Measurements from ENCODE around the gene CORO2B.

The CORO2B gene

GRCh38 chr15:68612503-68612902 lies 33.7 kb downstream of the CORO2B start:
- DNase-seq, result no peak

DNA sequence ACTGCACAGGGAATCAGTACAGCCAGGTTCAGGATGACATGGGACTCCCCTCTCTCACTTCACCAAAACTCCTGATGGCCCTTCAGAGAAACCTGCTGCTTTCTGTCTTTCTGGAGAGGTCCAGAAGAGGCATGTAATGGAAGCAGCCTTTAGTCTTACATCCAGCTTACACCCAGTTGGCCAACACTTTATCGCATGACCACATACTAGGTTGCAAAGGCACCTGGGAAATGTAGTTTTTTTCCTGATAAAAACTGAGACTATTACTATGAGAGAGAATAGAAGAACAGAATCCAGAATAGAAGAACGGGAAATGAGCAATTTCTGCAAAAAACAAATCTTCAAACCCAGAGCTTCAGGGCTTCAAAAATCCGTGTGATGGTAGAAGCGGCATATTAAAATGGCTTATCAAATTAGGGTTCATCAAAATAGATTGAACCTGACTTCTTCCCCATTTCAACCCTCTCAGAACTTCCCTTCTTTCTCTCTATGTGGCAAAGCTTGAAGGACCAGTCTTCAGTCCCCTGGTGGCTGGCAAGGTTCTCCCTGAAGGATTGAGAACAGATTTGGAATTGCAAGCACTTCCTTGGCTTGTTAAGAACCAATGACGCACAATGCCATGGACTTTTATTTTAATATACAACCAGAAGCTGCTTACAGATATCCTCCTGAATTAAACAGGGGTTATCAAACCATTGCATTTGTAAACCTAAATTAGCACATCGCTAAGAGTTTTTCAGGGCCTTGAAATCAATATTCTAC lies 34.4 kb downstream of the CORO2B start:
- no peak for DNase-seq

GRCh38 chr15:68614286-68615035 lies 35.7 kb downstream of the CORO2B start:
- no peak for DNase-seq

DNA sequence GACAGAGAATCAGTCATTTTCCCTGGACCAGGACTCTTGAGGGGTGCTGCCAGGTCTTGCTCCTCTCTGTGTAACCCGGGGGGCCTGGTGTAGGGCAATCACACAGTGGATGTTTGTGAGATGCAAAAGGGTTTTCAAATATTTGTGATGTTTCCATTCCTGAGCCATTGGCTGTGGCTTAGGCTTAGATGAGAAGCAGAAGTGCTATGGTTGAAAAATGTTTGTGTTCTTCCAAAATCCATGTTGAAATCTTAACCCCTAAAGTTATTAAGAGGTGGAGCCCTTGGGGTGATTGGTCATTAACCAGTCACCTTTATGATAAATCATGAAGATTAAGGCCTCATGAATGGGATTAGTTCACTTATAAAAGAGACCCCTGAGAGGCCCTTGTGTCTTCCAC lies 36.5 kb downstream of the CORO2B start:
- DNase-seq, result no peak

DNA sequence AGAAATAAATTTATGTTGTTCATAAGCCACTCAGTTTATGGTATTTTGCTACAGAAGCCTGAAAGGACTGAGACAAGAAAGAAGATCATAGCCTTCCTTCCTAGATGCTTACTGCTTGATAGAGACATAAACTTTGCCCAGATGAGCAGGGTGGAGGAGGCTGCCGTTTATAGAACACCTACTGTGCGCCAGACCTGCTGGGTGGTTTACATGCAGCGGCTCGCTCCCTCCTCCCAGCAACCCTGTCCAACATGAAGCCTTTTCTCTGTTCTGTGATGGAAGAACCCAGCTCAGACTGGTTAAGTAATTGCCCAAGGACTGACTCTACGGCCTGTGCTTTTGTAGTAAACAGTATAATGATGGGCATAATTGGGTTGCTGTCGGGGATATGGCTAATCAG lies 37.0 kb downstream of the CORO2B start:
- DNase-seq, result no peak

DNA sequence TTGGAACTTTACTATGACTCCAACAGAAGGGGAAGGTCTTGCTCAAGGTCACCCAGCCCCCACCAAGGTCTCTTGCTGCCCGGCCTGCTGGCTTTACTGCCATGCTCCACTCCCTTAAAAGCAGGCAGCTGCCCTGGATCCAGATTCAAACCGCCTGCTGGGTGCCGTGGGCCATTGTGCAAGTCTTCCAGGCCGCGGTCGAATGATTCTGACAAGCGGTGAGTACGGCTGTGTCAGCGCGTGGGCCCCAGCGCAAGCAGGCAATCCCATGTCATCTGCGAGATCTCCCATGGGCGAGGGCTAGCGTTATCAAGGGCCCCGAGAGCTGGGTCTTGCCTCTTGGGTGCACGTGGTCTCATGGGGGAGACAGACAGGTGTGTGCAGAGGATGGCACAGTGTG lies 37.6 kb downstream of the CORO2B start:
- no peak for DNase-seq

DNA sequence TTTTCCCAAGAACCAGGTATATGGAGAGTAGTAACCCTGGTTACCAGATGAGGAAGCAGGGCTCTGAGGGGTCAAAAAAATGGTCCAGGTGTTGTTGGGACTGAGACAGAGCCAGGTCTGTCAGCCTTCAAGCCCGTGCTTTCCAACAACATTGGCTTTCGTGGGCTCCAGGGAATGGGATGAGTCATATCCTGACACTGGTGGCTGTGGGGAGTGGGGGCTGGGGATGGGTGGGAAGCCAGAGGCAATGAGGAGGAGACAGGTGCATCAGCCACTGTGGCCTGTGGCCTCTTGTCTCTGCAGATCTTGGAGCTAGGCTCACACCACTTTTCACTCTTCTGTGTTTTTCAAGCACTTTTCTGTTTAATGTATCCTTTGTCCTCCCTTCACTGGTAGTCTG lies 38.2 kb downstream of the CORO2B start:
- DNase-seq, result no peak

DNA sequence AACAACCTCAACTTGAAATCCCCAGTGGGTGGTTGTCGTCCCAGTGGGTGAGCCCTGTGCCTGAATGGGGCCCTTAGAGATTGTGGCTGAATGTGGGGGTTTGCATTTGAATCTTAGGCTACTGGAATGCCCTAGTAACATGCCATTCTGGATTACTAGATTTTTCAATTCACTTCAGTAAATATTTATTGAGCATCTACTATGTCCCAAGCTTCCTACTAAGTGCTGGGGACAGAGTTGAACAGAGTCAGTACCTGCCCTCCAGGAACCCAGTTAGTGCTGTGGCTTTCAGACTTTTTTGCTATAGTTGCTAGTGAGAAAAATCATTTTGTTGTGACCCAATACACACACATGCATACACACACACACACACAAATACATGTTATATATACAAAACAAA lies 39.0 kb downstream of the CORO2B start:
- no peak for DNase-seq

DNA sequence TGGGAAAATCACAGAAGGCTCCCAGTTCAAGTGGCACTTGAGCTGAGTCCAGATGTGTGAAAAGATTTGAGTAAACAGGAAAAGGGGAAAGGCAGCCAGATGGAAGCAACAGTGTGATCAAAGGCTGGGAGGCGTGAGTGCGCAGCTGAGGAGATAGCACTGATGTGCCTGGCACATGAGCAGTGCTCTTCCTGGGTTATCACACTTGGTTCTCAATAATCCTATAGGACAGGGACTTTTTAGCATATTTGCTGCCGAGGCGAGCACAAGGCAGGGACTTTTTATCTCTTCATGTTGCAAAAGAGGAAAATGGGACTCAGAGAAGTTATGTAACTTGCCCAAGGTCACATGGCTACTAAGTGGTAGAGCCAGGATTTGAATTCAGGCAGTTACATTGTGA lies 39.6 kb downstream of the CORO2B start:
- no peak for DNase-seq

DNA sequence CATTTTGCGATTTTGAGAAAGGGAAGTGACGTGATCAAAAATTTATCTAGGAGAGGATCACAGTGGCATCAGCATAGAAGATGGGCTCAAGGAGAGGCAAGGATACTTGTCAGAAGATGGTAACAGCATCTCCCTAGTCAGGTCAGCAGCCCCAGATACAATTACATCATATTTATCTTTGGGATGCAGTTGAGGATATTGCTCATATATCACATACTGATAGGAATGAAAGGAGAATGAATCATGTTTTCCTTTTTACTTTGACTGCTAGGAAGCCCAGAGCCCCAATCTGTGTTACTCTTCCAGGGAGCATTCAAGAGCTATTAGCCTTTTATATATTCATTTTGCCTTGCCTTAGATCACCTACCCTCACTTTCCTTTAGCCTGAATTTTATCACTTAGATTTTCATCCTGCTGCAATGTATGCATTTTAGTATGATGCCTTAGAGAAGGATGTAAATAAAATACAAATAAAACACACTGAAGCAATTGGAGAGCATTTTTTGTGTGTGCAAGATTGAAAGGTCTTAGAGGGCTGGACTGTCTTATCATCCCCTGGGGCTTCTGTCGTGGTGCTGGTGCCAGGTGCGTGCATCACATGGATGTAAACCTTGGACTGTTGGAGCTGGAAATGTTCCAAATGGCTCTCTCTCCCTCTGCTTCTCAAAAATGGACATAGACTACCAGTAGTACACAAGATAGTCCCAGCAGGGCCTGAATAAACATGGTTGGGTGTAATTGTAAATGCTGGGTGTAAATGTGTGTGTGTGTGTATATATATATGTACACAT lies 40.3 kb downstream of the CORO2B start:
- DNase-seq, result no peak

- DNase-seq, result no peak
Observed at GRCh38 chr15:68620721-68621527, 42.1 kb downstream of the CORO2B start.

GRCh38 chr15:68621535-68621934 lies 42.7 kb downstream of the CORO2B start:
- no peak for DNase-seq

DNA sequence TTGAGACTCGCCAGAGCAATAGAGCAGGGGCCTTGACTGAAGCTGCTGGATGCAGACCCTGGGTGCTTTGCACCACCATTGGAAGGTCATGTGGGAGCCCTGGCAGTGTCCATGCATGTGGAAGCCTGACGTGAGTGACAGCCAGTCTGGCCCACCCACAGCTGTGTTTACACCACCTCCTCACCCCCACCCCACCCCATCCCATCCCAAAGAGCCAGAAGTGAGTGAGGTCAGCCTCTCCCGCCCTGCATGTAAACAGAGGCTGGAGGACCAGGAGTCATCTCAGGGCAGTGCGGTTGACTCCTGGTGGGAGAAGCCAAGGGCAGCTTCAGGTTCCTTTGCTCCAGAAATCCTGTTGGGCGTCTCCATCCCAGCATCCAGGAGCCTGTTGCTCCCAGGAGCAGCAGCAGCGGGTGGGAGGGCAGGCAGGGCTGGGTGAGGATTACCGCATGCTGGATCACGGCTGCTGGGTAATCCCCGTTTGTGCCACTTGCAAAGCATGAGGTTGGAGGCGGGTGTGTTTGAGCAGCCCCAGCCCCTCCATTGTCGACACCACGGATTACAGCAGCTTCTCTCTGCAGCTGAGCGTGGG lies 44.6 kb downstream of the CORO2B start:
- no peak for DNase-seq

GRCh38 chr15:68625853-68626252 lies 47.1 kb downstream of the CORO2B start:
- DNase-seq, result no peak

DNA sequence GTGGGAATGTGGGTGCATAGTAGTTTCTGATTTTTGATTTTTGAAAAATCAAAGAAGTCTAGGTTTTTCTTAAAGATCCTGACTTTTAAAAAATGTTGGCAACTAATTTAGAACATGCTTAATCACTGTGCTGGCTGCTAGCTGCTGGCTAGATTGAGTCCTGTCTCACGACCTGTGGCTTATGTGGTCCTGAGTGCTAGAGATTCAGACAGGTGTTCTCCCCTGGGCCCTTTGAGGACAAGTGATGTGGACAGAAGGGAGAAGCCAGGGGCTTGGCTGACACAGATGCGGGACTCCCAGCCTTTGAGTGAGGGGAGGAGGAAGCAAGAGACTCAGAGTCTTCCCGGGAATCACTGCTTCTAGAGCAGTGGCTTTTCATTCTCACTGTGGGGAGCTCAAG lies 47.5 kb downstream of the CORO2B start:
- DNase-seq, result no peak

GRCh38 chr15:68626739-68627138 lies 47.9 kb downstream of the CORO2B start:
- no peak for DNase-seq

GRCh38 chr15:68627476-68627875 lies 48.7 kb downstream of the CORO2B start:
- no peak for DNase-seq

GRCh38 chr15:68627995-68628394 lies 49.2 kb downstream of the CORO2B start:
- DNase-seq, result no peak

GRCh38 chr15:68629519-68630210 lies 50.9 kb downstream of the CORO2B start:
- no peak for DNase-seq

DNA sequence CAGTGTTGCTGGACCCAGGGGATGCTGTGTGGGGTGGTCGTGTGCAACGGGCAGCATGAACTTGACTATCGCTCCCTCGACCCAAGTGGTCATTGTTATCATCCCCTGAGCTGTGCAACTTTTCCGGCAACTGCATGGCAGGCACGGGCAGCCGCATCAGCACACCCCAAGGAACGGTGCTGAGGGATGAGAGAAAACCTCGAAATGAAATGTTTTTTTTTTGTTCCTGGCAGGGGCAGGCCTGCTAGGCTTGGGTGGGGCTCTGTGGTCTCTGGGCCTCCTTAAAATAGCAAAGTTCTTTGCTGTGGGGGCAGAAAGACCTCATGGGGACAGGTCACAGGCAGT lies 51.4 kb downstream of the CORO2B start:
- DNase-seq, result no peak

- DNase-seq, result no peak
Observed at GRCh38 chr15:68630836-68631235, 52.0 kb downstream of the CORO2B start.

DNA sequence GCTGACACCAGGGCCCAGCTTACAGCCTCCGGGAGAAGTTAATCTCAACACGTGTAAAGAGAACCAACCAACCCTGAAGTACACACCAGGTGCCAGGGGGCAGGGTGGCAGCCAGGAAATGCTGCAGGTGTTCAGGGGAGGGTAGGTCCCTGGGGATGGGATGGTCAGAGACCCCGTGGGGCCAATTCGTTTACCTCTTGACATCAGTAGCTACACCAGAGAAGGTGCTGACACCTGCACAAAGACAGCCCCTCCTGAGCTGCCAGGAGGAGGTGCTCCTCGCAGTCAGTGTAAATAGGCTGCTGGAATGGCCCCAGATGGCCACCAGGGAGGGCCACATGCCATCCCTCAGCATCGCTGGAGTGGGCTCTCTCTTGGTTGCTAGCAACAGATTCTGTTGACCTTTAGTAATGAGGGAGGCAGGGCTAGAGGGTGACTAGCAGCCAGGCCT lies 52.8 kb downstream of the CORO2B start:
- no peak for DNase-seq
